GM23338 (cell line): ENCODE measurements around the gene ADGRL3. TPM values are rescaled to one million over a fixed set of nuclear protein-coding genes. Genes with fewer than 3 reads are reported as not detected.

Experiments
- ATAC-seq: fragments of 200-7000 bp; cut with Tn5 transposase; 3 replicates; pipeline ENCODE4 v1.9.1; 2020
- DNase-seq: peaks from one replicate; pipeline ENCODE4 v3.0.0-alpha.2; 2015; ENCODE audit warnings: low spot score
- H2AFZ ChIP-seq: fragments of 200-600 bp; sonication (generic); 2 replicates; pipeline ENCODE4 v1.8.0; 2016; ENCODE audit warnings: antibody characterized with exemption, mild to moderate bottlenecking, moderate library complexity
- H3F3A ChIP-seq: fragments of 200-600 bp; sonication (generic); replicated peaks from 2 replicates; pipeline ENCODE4 v1.8.0; 2017; ENCODE audit warnings: antibody characterized with exemption, mixed run types, low read depth
- H3K27ac ChIP-seq: fragments of 200-600 bp; sonication (generic); 2 replicates; pipeline ENCODE4 v1.6.1; 2016; ENCODE audit warnings: low read depth
- H3K27me3 ChIP-seq: fragments of 200-600 bp; sonication (generic); 2 replicates; pipeline ENCODE4 v1.8.0; 2016; ENCODE audit warnings: mild to moderate bottlenecking, mixed run types, moderate library complexity; ENCODE audit not compliant: insufficient read depth
- H3K36me3 ChIP-seq: fragments of 200-600 bp; sonication (generic); 2 replicates; pipeline ENCODE4 v1.8.0; 2016; ENCODE audit warnings: mild to moderate bottlenecking; ENCODE audit not compliant: insufficient read depth
- H3K4me1 ChIP-seq: fragments of 200-600 bp; sonication (generic); 2 replicates; pipeline ENCODE4 v1.8.0; 2016; ENCODE audit warnings: mild to moderate bottlenecking, moderate library complexity; ENCODE audit not compliant: insufficient read depth
- H3K4me2 ChIP-seq: fragments of 200-600 bp; sonication (generic); 2 replicates; pipeline ENCODE4 v1.7.1; 2017; ENCODE audit warnings: mixed run types
- H3K4me3 ChIP-seq: fragments of 200-600 bp; sonication (generic); 2 replicates; pipeline ENCODE4 v1.6.1; 2016; ENCODE audit warnings: mixed run types
- H3K79me2 ChIP-seq: fragments of 200-600 bp; sonication (generic); replicated peaks from 2 replicates; pipeline ENCODE4 v1.8.0; 2017; ENCODE audit warnings: mild to moderate bottlenecking; ENCODE audit not compliant: insufficient read depth
- H3K9me2 ChIP-seq: fragments of 200-600 bp; sonication (generic); 2 replicates; pipeline ENCODE4 v1.8.0; 2017; ENCODE audit not compliant: insufficient read depth
- H4K20me1 ChIP-seq: fragments of 200-600 bp; sonication (generic); replicated peaks from 2 replicates; pipeline ENCODE4 v1.8.0; 2017; ENCODE audit warnings: mild to moderate bottlenecking; ENCODE audit not compliant: insufficient read depth
- H3K27ac Mint-ChIP-seq: 2 replicates; pipeline ENCODE4 v1.8.0; 2020; ENCODE audit warnings: inconsistent platforms, mild to moderate bottlenecking, moderate library complexity, mixed read lengths
- H3K27me3 Mint-ChIP-seq: 3 replicates; pipeline ENCODE4 v1.8.0; 2022; ENCODE audit warnings: low read depth, mild to moderate bottlenecking, moderate library complexity, mixed read lengths, inconsistent platforms; ENCODE audit not compliant: insufficient read depth, poor library complexity
- H3K36me3 Mint-ChIP-seq: 3 replicates; pipeline ENCODE4 v1.8.0; 2021; ENCODE audit warnings: low read depth, mild to moderate bottlenecking, inconsistent platforms, moderate library complexity, mixed read lengths
- H3K4me1 Mint-ChIP-seq: 3 replicates; pipeline ENCODE4 v1.8.0; 2020; ENCODE audit warnings: mild to moderate bottlenecking, inconsistent platforms, mixed read lengths
- H3K4me3 Mint-ChIP-seq: 3 replicates; pipeline ENCODE4 v1.8.0; 2021; ENCODE audit warnings: moderate library complexity, mild to moderate bottlenecking, inconsistent platforms, mixed read lengths
- H3K9me3 Mint-ChIP-seq: 3 replicates; pipeline ENCODE4 v1.8.0; 2020; ENCODE audit warnings: moderate library complexity, mild to moderate bottlenecking, inconsistent platforms, mixed read lengths
- EZH2 ChIP-seq: fragments of 200-600 bp; sonication (generic); IDR thresholded peaks from one replicate; pipeline ENCODE4 v1.8.0; 2017; ENCODE audit warnings: antibody characterized with exemption, mild to moderate bottlenecking, low read depth; ENCODE audit not compliant: unreplicated experiment
- EZH2phosphoT487 ChIP-seq: fragments of 200-600 bp; sonication (generic); IDR thresholded peaks from one replicate; pipeline ENCODE4 v1.8.1; 2018; ENCODE audit warnings: antibody characterized with exemption; ENCODE audit not compliant: unreplicated experiment
- JUNB ChIP-seq: IDR thresholded peaks from one replicate; pipeline ENCODE4 v1.6.1; 2016; ENCODE audit warnings: antibody characterized with exemption; ENCODE audit not compliant: unreplicated experiment
- NANOG ChIP-seq: IDR thresholded peaks from 2 replicates; pipeline ENCODE4 v1.6.1; 2016; ENCODE audit warnings: antibody characterized with exemption, borderline replicate concordance
- REST ChIP-seq: IDR thresholded peaks from one replicate; pipeline ENCODE4 v1.6.1; 2018; ENCODE audit warnings: antibody characterized with exemption; ENCODE audit not compliant: unreplicated experiment
- STAT1 ChIP-seq: IDR thresholded peaks from one replicate; pipeline ENCODE4 v1.6.1; 2016; ENCODE audit warnings: antibody characterized with exemption; ENCODE audit not compliant: unreplicated experiment
- ZNF462 ChIP-seq: fragments of 250-450 bp; sonication (Bioruptor Pico); IDR thresholded peaks from 2 replicates; pipeline ENCODE4 v1.5.0; 2020; ENCODE audit warnings: mild to moderate bottlenecking, moderate library complexity
- polyA plus RNA-seq: library from polyadenylated mRNA; unstranded; fragments of >200 nt; fragmentation: Nextera tagmentation; extraction: Ambion mirVana; gene quantifications from 2 replicates; pipeline ENCODE4 v1.2.1, GENCODE V29; 2016
- total RNA-seq: library from RNA; depleted of rRNA; stranded (reverse); fragments of >200 nt; shearing (Covaris generic); gene quantifications from 2 replicates; pipeline ENCODE4 v1.2.3, GENCODE V29; 2014

The ADGRL3 gene
- total and polyA plus RNA-seq, 2 experiments from 2014 or later = 9.7 to 16.5 TPM

- Histone ChIP-seq H3K4me3 (no peak overlapping the region), H3K79me2 (no peaks in the 10 kb centered on the region), H3K36me3 (no peaks in the 10 kb centered on the region), H3K4me1 (no peaks in the 10 kb centered on the region), H4K20me1 (no peaks in the 10 kb centered on the region), H2AFZ (no peak overlapping the region), H3K4me2 (no peak overlapping the region), H3F3A (no peaks in the 10 kb centered on the region), H3K27me3 (no peaks in the 10 kb centered on the region), H3K9me2 (no peaks in the 10 kb centered on the region), H3K27ac (no peak overlapping the region)
- Mint-ChIP-seq H3K4me3 (no peak overlapping the region), H3K4me1 (no peaks in the 10 kb centered on the region), H3K9me3 (no peaks in the 10 kb centered on the region), H3K27me3 (no peaks in the 10 kb centered on the region), H3K36me3 (no peaks in the 10 kb centered on the region), H3K27ac (no peak overlapping the region)
- no peak for DNase-seq
- TF ChIP-seq EZH2phosphoT487 (no peak), EZH2 (no peak), JUNB (no peak), STAT1 (no peak), REST (no peak), NANOG (no peak), ZNF462 (CRISPR knock-in tag) (no peak)
- no peak for ATAC-seq
These were observed 26.3 kb upstream of the ADGRL3 start for GRCh38 chr4:61173799-61174198.
